ENCODE data around the gene HK2. TPM values are rescaled to one million over a fixed set of nuclear protein-coding genes. Genes with fewer than 3 reads are reported as not detected.

Gene HK2
- total RNA-seq, 1 donor from 2014 or later = 46.7 TPM

GRCh38 chr2:74937221-74937880 lies 103.4 kb downstream of the HK2 start:
- H3K4me3 Mint-ChIP-seq (ENCODE audit: unreplicated experiment) = no peak overlapping the region
- H3K79me2 ChIP-seq (ENCODE audit: insufficient read depth, low read length) = no peaks in the 10 kb centered on the region
- no peaks in the 10 kb centered on the region for H3K27me3 ChIP-seq (ENCODE audit: insufficient read depth, low read length)
- no peaks in the 10 kb centered on the region for H3K36me3 Mint-ChIP-seq (ENCODE audit: low read depth, unreplicated experiment)
- no peak overlapping the region for H2AFZ ChIP-seq (ENCODE audit: low read depth, low read length)
- H3K4me2 ChIP-seq (ENCODE audit: low read length) = no peak overlapping the region
- H3K27ac Mint-ChIP-seq (ENCODE audit: unreplicated experiment) = no peak overlapping the region
- peaks cover 7% of the 10 kb centered on the region for H3K4me1 Mint-ChIP-seq (ENCODE audit: low read depth, unreplicated experiment)
- no peak for TF ChIP-seq EZH2 (IDR thresholded peaks at IDR 0.05; ENCODE audit: insufficient read depth, low read length)
- TF ChIP-seq CTCF (IDR thresholded peaks at IDR 0.05; ENCODE audit: insufficient read depth, low read depth, low read length) = no peak
- no peaks in the 10 kb centered on the region for H4K20me1 ChIP-seq (ENCODE audit: insufficient read depth, low read length)
- H3K27me3 Mint-ChIP-seq (ENCODE audit: low read depth, unreplicated experiment) = no peaks in the 10 kb centered on the region
- no peak for FAIRE-seq
- no peaks in the 10 kb centered on the region for H3K4me1 ChIP-seq (ENCODE audit: insufficient read depth, low read length)
- H3K9me3 Mint-ChIP-seq (ENCODE audit: unreplicated experiment) = no peaks in the 10 kb centered on the region
- no peak for DNase-seq (ENCODE audit: low read depth)
- no peak overlapping the region for H3K4me3 ChIP-seq (ENCODE audit: insufficient read depth, low read depth, low read length)
- H3K9ac ChIP-seq (ENCODE audit: low read length) = no peak overlapping the region
- H3K9me3 ChIP-seq (ENCODE audit: insufficient read depth, low read depth, low read length) = no peaks in the 10 kb centered on the region
- H3K36me3 ChIP-seq (ENCODE audit: insufficient read depth, low read length) = no peaks in the 10 kb centered on the region
- no peak overlapping the region for H3K27ac ChIP-seq (ENCODE audit: low read depth, low read length)

- FAIRE-seq (no peak), DNase-seq (ENCODE audit: low read depth) (no peak)
- no peak for TF ChIP-seq CTCF (IDR thresholded peaks at IDR 0.05; ENCODE audit: insufficient read depth, low read depth, low read length)
- no peaks in the 10 kb centered on the region for H3K9me3 Mint-ChIP-seq (ENCODE audit: unreplicated experiment)
- no peak overlapping the region for H3K4me3 Mint-ChIP-seq (ENCODE audit: unreplicated experiment)
- Histone ChIP-seq H3K9ac (ENCODE audit: low read length) (no peak overlapping the region), H3K4me2 (ENCODE audit: low read length) (no peak overlapping the region), H4K20me1 (ENCODE audit: insufficient read depth, low read length) (no peaks in the 10 kb centered on the region), H3K79me2 (ENCODE audit: insufficient read depth, low read length) (no peaks in the 10 kb centered on the region), H2AFZ (ENCODE audit: low read depth, low read length) (no peak overlapping the region), H3K36me3 (ENCODE audit: insufficient read depth, low read length) (no peaks in the 10 kb centered on the region), H3K9me3 (ENCODE audit: insufficient read depth, low read depth, low read length) (no peaks in the 10 kb centered on the region), H3K4me1 (ENCODE audit: insufficient read depth, low read length) (no peaks in the 10 kb centered on the region), H3K27me3 (ENCODE audit: insufficient read depth, low read length) (no peaks in the 10 kb centered on the region), H3K4me3 (ENCODE audit: insufficient read depth, low read depth, low read length) (no peak overlapping the region), H3K27ac (ENCODE audit: low read depth, low read length) (no peak overlapping the region)
- no peak overlapping the region for H3K27ac Mint-ChIP-seq (ENCODE audit: unreplicated experiment)
- H3K4me1 Mint-ChIP-seq (ENCODE audit: low read depth, unreplicated experiment) = peaks cover 7% of the 10 kb centered on the region
- H3K36me3 Mint-ChIP-seq (ENCODE audit: low read depth, unreplicated experiment) = no peaks in the 10 kb centered on the region
- no peaks in the 10 kb centered on the region for H3K27me3 Mint-ChIP-seq (ENCODE audit: low read depth, unreplicated experiment)
These were observed 104.3 kb downstream of the HK2 start for GRCh38 chr2:74938264-74938663.
